ENCODE results near the gene SEC16B.

DNA sequence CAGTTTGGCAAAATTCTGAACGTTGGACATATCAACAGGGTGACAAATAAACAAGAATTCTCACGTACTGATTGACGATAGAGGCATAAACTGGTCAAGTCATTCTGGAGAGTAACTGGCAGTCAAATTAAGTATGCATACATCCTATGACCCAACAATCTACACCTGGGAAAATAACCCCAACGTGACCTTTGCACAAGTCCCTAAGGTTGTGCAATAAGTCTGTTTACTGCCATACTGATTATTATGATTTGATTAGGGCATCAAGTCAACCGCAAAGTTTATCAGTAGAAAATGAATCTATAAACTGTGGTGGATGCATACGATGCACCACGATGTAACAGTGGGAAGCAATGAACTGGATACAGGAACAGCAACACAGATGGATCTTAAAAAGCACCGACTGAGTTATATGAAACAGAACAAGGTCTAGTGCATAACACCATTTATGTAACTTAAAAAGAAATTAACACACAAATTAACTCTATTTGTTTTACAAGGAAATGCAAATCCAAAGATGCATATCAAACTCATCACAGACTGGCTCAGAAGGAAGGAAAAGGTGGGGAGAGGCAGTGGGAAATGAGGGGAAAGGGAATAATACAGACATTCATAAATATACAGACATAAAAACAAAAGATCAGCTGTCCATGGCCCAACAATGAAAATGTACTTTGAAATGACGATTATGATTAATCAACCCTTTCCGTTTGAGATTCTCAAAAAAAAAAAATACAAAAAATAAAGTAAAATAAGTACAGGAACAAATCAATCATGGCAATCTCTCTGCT, 41.0 kb upstream of the SEC16B start:
- TF ChIP-seq ZNF521 (tag by site-specific recombination; IDR thresholded peaks at IDR 0.05) = no peak
- TF ChIP-seq, protein P1, sequence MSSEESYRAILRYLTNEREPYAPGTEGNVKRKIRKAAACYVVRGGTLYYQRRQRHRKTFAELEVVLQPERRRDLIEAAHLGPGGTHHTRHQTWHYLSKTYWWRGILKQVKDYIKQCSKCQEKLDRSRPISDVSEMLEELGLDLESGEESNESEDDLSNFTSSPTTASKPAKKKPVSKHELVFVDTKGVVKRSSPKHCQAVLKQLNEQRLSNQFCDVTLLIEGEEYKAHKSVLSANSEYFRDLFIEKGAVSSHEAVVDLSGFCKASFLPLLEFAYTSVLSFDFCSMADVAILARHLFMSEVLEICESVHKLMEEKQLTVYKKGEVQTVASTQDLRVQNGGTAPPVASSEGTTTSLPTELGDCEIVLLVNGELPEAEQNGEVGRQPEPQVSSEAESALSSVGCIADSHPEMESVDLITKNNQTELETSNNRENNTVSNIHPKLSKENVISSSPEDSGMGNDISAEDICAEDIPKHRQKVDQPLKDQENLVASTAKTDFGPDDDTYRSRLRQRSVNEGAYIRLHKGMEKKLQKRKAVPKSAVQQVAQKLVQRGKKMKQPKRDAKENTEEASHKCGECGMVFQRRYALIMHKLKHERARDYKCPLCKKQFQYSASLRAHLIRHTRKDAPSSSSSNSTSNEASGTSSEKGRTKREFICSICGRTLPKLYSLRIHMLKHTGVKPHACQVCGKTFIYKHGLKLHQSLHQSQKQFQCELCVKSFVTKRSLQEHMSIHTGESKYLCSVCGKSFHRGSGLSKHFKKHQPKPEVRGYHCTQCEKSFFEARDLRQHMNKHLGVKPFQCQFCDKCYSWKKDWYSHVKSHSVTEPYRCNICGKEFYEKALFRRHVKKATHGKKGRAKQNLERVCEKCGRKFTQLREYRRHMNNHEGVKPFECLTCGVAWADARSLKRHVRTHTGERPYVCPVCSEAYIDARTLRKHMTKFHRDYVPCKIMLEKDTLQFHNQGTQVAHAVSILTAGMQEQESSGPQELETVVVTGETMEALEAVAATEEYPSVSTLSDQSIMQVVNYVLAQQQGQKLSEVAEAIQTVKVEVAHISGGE (tag by site-specific recombination; conservative IDR thresholded peaks at IDR 0.05; ENCODE audit: low read depth) = no peak
- TF ChIP-seq ZNF707 (tag by site-specific recombination; IDR thresholded peaks at IDR 0.05) = no peak
- no peak for TF ChIP-seq ZNF239 (tag by site-specific recombination; IDR thresholded peaks at IDR 0.05)
- no peak for TF ChIP-seq KLF9 (tag by site-specific recombination; IDR thresholded peaks at IDR 0.05; ENCODE audit: low read depth)
- TF ChIP-seq, protein P2, sequence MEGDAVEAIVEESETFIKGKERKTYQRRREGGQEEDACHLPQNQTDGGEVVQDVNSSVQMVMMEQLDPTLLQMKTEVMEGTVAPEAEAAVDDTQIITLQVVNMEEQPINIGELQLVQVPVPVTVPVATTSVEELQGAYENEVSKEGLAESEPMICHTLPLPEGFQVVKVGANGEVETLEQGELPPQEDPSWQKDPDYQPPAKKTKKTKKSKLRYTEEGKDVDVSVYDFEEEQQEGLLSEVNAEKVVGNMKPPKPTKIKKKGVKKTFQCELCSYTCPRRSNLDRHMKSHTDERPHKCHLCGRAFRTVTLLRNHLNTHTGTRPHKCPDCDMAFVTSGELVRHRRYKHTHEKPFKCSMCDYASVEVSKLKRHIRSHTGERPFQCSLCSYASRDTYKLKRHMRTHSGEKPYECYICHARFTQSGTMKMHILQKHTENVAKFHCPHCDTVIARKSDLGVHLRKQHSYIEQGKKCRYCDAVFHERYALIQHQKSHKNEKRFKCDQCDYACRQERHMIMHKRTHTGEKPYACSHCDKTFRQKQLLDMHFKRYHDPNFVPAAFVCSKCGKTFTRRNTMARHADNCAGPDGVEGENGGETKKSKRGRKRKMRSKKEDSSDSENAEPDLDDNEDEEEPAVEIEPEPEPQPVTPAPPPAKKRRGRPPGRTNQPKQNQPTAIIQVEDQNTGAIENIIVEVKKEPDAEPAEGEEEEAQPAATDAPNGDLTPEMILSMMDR (tag by site-specific recombination; IDR thresholded peaks at IDR 0.05) = no peak
- TF ChIP-seq, protein P3, sequence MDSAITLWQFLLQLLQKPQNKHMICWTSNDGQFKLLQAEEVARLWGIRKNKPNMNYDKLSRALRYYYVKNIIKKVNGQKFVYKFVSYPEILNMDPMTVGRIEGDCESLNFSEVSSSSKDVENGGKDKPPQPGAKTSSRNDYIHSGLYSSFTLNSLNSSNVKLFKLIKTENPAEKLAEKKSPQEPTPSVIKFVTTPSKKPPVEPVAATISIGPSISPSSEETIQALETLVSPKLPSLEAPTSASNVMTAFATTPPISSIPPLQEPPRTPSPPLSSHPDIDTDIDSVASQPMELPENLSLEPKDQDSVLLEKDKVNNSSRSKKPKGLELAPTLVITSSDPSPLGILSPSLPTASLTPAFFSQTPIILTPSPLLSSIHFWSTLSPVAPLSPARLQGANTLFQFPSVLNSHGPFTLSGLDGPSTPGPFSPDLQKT (IDR thresholded peaks at IDR 0.05; ENCODE audit: borderline replicate concordance, low read depth, low read length) = no peak
- TF ChIP-seq, protein P4, sequence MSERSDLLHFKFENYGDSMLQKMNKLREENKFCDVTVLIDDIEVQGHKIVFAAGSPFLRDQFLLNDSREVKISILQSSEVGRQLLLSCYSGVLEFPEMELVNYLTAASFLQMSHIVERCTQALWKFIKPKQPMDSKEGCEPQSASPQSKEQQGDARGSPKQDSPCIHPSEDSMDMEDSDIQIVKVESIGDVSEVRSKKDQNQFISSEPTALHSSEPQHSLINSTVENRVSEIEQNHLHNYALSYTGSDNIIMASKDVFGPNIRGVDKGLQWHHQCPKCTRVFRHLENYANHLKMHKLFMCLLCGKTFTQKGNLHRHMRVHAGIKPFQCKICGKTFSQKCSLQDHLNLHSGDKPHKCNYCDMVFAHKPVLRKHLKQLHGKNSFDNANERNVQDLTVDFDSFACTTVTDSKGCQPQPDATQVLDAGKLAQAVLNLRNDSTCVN (tag by site-specific recombination; optimal IDR thresholded peaks at IDR 0.05) = no peak
- TF ChIP-seq ZEB2 (tag by site-specific recombination; IDR thresholded peaks at IDR 0.05) = no peak
- no peak for TF ChIP-seq ZNF747 (tag by site-specific recombination; IDR thresholded peaks at IDR 0.05)
- no peak for TF ChIP-seq ZFP37 (tag by site-specific recombination; IDR thresholded peaks at IDR 0.05)
- no peak for TF ChIP-seq GLIS2 (tag by site-specific recombination; IDR thresholded peaks at IDR 0.05)
- no peak for TF ChIP-seq ZNF266 (tag by site-specific recombination; IDR thresholded peaks at IDR 0.05; ENCODE audit: low read depth)

All from HEK293 (cell line).